ENCODE measurements around the gene TGIF2LX.
"Not testable (repeated sequence)": the region's sequence is repeated elsewhere in the genome, so short reads cannot be mapped to it uniquely, and the experiment has no call there.

Gene TGIF2LX

GRCh38 chrX:89921665-89922064, at the start of gene TGIF2LX:
Gene TGIF2LX, plus strand, starts transcription at chrX:89921908. Its CDS starts 178 bp downstream, at chrX:89922086.
- DNase-seq, result not testable (repeated sequence)

DNA sequence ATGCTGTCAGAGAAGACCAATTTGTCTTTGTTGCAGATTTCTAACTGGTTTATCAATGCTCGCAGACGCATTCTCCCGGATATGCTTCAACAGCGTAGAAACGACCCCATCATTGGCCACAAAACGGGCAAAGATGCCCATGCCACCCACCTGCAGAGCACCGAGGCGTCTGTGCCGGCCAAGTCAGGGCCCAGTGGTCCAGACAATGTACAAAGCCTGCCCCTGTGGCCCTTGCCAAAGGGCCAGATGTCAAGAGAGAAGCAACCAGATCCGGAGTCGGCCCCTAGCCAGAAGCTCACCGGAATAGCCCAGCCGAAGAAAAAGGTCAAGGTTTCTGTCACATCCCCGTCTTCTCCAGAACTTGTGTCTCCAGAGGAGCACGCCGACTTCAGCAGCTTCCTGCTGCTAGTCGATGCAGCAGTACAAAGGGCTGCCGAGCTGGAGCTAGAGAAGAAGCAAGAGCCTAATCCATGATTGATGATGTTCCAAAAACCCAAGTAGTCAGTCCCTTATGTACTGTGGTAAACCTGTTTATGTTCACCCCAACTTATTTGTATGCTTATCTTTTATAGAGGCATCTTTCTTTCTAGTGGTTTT, 728 bp downstream of the TGIF2LX start:
- not testable (repeated sequence) for DNase-seq

- DNase-seq, result not testable (repeated sequence)
Observed at GRCh38 chrX:89943077-89943476, 21.4 kb downstream of the TGIF2LX start.

DNA sequence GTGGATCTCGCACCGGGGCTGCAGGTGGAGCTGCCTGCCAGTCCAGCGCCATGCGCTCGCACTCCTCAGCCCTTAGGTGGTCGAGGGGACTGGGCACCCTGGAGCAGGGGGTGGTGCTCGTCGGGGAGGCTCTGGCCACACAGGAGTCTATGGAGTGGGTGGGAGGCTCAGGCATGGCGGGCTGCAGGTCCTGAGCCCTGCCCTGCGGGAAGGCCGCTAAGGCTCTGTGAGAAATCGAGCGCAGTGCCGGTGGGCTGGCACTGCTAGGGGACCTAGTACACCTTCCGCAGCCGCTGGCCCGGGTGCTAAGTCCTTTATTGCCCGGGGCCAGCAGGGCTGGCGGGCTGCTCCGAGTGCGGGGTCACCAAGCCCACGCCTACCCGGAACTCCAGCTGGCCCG, 43.9 kb downstream of the TGIF2LX start:
- not testable (repeated sequence) for DNase-seq

Measured in activated CD4-positive, alpha-beta T cell treated with anti-CD3 and anti-CD28 coated beads, Interleukin-2, amount 50 U/mL, for 4 hours (primary cell).